OCI-M1 (cell line): Measurements from ENCODE around the gene ZDHHC19.
"Not testable (repeated sequence)": the region's sequence is repeated elsewhere in the genome, so short reads cannot be mapped to it uniquely, and the experiment has no call there.

Source experiments
- DNase-seq: peaks from one replicate; lab custom pipeline; 2025; lab: John Stamatoyannopoulos, UW

The ZDHHC19 gene

GRCh38 chr3:196202516-196202970 is 8.7 kb downstream of the ZDHHC19 start:
- no peak for DNase-seq

GRCh38 chr3:196198771-196199753 is 12.1 kb downstream of the ZDHHC19 start:
- peak; percentile 11 for DNase-seq

GRCh38 chr3:196198081-196198675 is 13.0 kb downstream of the ZDHHC19 start:
- DNase-seq = no peak

- DNase-seq = no peak
Measured at GRCh38 chr3:196197524-196197923, 13.7 kb downstream of the ZDHHC19 start.

GRCh38 chr3:196195664-196196265 is 15.4 kb downstream of the ZDHHC19 start:
- no peak for DNase-seq

- DNase-seq = peak; percentile 34
Measured at GRCh38 chr3:196194542-196194915, 16.7 kb downstream of the ZDHHC19 start.

GRCh38 chr3:196193736-196194541 is 17.3 kb downstream of the ZDHHC19 start:
- DNase-seq = peak; percentile 78

- DNase-seq = peak; percentile 63
Measured at GRCh38 chr3:196193133-196193735, 18.0 kb downstream of the ZDHHC19 start.

GRCh38 chr3:196192524-196193051 is 18.6 kb downstream of the ZDHHC19 start:
- DNase-seq = no peak

GRCh38 chr3:196192036-196192523 is 19.1 kb downstream of the ZDHHC19 start:
- DNase-seq = no peak

GRCh38 chr3:196189566-196190347 is 21.4 kb downstream of the ZDHHC19 start:
- DNase-seq = no peak

GRCh38 chr3:196186651-196187573 is 24.3 kb downstream of the ZDHHC19 start:
- no peak for DNase-seq

GRCh38 chr3:196184881-196185280 is 26.3 kb downstream of the ZDHHC19 start:
- no peak for DNase-seq

GRCh38 chr3:196184169-196184432 is 27.1 kb downstream of the ZDHHC19 start:
- DNase-seq = not testable (repeated sequence)

- peak; percentile 33 for DNase-seq
Measured at GRCh38 chr3:196181127-196181546, 30.1 kb downstream of the ZDHHC19 start.

GRCh38 chr3:196180346-196180745 is 30.9 kb downstream of the ZDHHC19 start:
- no peak for DNase-seq

- DNase-seq = no peak
Measured at GRCh38 chr3:196179380-196180308, 31.6 kb downstream of the ZDHHC19 start.

GRCh38 chr3:196178993-196179379 is 32.2 kb downstream of the ZDHHC19 start:
- DNase-seq = no peak
